GM04503 (cell line): ENCODE measurements around the gene SLC5A3.

ENCODE experiments used
- DNase-seq: peaks from one replicate; pipeline ENCODE4 v3.0.0-alpha.2; 2012; ENCODE audit warnings: low read depth

Gene SLC5A3

GRCh38 chr21:34071683-34072082 is 1.7 kb upstream of the SLC5A3 start:
- DNase-seq = no peak

GRCh38 chr21:34072145-34073031 is 990 bp upstream of the SLC5A3 start:
- DNase-seq = no peak

GRCh38 chr21:34073749-34074282 is 438 bp downstream of the SLC5A3 start:
- no peak for DNase-seq

- DNase-seq = no peak
Measured at GRCh38 chr21:34074283-34075090, 1.1 kb downstream of the SLC5A3 start.

- DNase-seq = no peak
Measured at GRCh38 chr21:34075091-34075425, 1.7 kb downstream of the SLC5A3 start.

- no peak for DNase-seq
Measured at GRCh38 chr21:34075760-34076660, 2.6 kb downstream of the SLC5A3 start.

- no peak for DNase-seq
Measured at GRCh38 chr21:34076835-34077234, 3.5 kb downstream of the SLC5A3 start.

- no peak for DNase-seq
Measured at GRCh38 chr21:34077888-34078287, 4.5 kb downstream of the SLC5A3 start.

GRCh38 chr21:34078915-34079314 is 5.5 kb downstream of the SLC5A3 start:
- no peak for DNase-seq

GRCh38 chr21:34080710-34081109 is 7.3 kb downstream of the SLC5A3 start:
- no peak for DNase-seq

GRCh38 chr21:34082769-34083168 is 9.4 kb downstream of the SLC5A3 start:
- DNase-seq = no peak

- no peak for DNase-seq
Measured at GRCh38 chr21:34083357-34083756, 10.0 kb downstream of the SLC5A3 start.

- DNase-seq = no peak
Measured at GRCh38 chr21:34085129-34085528, 11.8 kb downstream of the SLC5A3 start.

GRCh38 chr21:34086887-34087306 is 13.5 kb downstream of the SLC5A3 start:
- no peak for DNase-seq

GRCh38 chr21:34088752-34089151 is 15.4 kb downstream of the SLC5A3 start:
- DNase-seq = no peak

- no peak for DNase-seq
Measured at GRCh38 chr21:34091032-34091431, 17.7 kb downstream of the SLC5A3 start.

- DNase-seq = no peak
Measured at GRCh38 chr21:34091607-34092006, 18.2 kb downstream of the SLC5A3 start.

GRCh38 chr21:34092262-34092921 is 19.0 kb downstream of the SLC5A3 start:
- DNase-seq = no peak

GRCh38 chr21:34093083-34093482 is 19.7 kb downstream of the SLC5A3 start:
- DNase-seq = no peak

- no peak for DNase-seq
Measured at GRCh38 chr21:34094949-34095348, 21.6 kb downstream of the SLC5A3 start.

GRCh38 chr21:34097442-34097841 is 24.1 kb downstream of the SLC5A3 start:
- DNase-seq = no peak
